Activated CD4-positive, alpha-beta T cell treated with anti-CD3 and anti-CD28 coated beads for 36 hours (primary cell): ENCODE data around the gene LDB3. TPM values are rescaled to one million over a fixed set of nuclear protein-coding genes. Genes with fewer than 3 reads are reported as not detected.

Experiments used
- ATAC-seq: fragments of 200-7000 bp; cut with Tn5 transposase; one replicate; pipeline ENCODE4 v1.10.0; 2021; ENCODE audit warnings: mild to moderate bottlenecking, moderate library complexity
- CTCF ChIA-PET: fragments of 350-600 bp; sonication (Branson Sonifier 250); formaldehyde crosslinking; loops from one replicate; lab custom pipeline; 2021; ENCODE audit warnings: antibody characterized with exemption; lab: Charles Lee
- POLR2A ChIA-PET: fragments of 350-600 bp; sonication (Branson Sonifier 250); formaldehyde crosslinking; loops from one replicate; lab custom pipeline; 2021; ENCODE audit warnings: antibody characterized with exemption, inconsistent platforms; lab: Charles Lee
- DNase-seq: peaks from one replicate; pipeline ENCODE4 v3.0.0-alpha.2; 2020
- H3K27ac Mint-ChIP-seq: one replicate; pipeline ENCODE4 v1.8.0; 2021; ENCODE audit warnings: mixed read lengths
- H3K27me3 Mint-ChIP-seq: one replicate; pipeline ENCODE4 v1.8.0; 2021; ENCODE audit warnings: mixed read lengths
- H3K36me3 Mint-ChIP-seq: one replicate; pipeline ENCODE4 v1.8.0; 2021; ENCODE audit warnings: low read depth, mixed read lengths
- H3K4me1 Mint-ChIP-seq: one replicate; pipeline ENCODE4 v1.8.0; 2021; ENCODE audit warnings: mixed read lengths
- H3K4me3 Mint-ChIP-seq: one replicate; pipeline ENCODE4 v1.8.0; 2021; ENCODE audit warnings: mild to moderate bottlenecking, moderate library complexity, mixed read lengths
- H3K9me3 Mint-ChIP-seq: one replicate; pipeline ENCODE4 v1.8.0; 2021; ENCODE audit warnings: low read depth, mixed read lengths
- intact Hi-C, 2 experiments: fragments of 100-400 bp; cut with DNase I in 1 of 2; cut with micrococcal nuclease in 1 of 2; formaldehyde crosslinking; loops; one replicate each; pipeline versions ENCODE4 v1.14.2 to v1.15.1; 2022 to 2024; cut with DNase I, micrococcal nuclease
- total RNA-seq, 2 experiments: library from RNA; stranded (reverse); gene quantifications; one replicate each; pipeline ENCODE4 v1.2.3, GENCODE V29; 2021

Gene LDB3
- total RNA-seq, 2 experiments from 2014 or later, result 0.05 to 0.09 TPM

- DNase-seq (no peak), ATAC-seq (no peak)
- H3K9me3 Mint-ChIP-seq, result no peaks in the 10 kb centered on the region
- ChIA-PET POLR2A (no interaction called here), CTCF (interaction anchor here (0.7 kb wide), 1 partner anchor 36 kb away, joined by 5 read pairs; no protein-coding TSS in a partner anchor)
- H3K4me3 Mint-ChIP-seq, result no peak overlapping the region
- no peaks in the 10 kb centered on the region for H3K27me3 Mint-ChIP-seq
- no peaks in the 10 kb centered on the region for H3K36me3 Mint-ChIP-seq
- intact Hi-C loops, result no loop called here
- no peak overlapping the region for H3K27ac Mint-ChIP-seq
- no peaks in the 10 kb centered on the region for H3K4me1 Mint-ChIP-seq
Observed at GRCh38 chr10:86667421-86668181, 710 bp upstream of the LDB3 start.

GRCh38 chr10:86670290-86670811, 2.0 kb downstream of the LDB3 start:
- Mint-ChIP-seq H3K27ac (no peak overlapping the region), H3K4me1 (no peaks in the 10 kb centered on the region), H3K9me3 (no peaks in the 10 kb centered on the region), H3K4me3 (no peak overlapping the region), H3K27me3 (no peaks in the 10 kb centered on the region), H3K36me3 (no peaks in the 10 kb centered on the region)
- no peak for ATAC-seq
- ChIA-PET POLR2A (no interaction called here), CTCF (no interaction called here)
- DNase-seq, result no peak
- intact Hi-C loops, result no loop called here

- Mint-ChIP-seq H3K4me3 (no peak overlapping the region), H3K27ac (no peak overlapping the region), H3K4me1 (no peaks in the 10 kb centered on the region), H3K36me3 (no peaks in the 10 kb centered on the region), H3K9me3 (no peaks in the 10 kb centered on the region), H3K27me3 (no peaks in the 10 kb centered on the region)
- ChIA-PET POLR2A (no interaction called here), CTCF (no interaction called here)
- no peak for ATAC-seq
- DNase-seq, result no peak
- intact Hi-C loops, result no loop called here
Observed at GRCh38 chr10:86670876-86671275, 2.6 kb downstream of the LDB3 start.

- Mint-ChIP-seq H3K4me1 (no peaks in the 10 kb centered on the region), H3K9me3 (no peaks in the 10 kb centered on the region), H3K27ac (no peak overlapping the region), H3K36me3 (no peaks in the 10 kb centered on the region), H3K4me3 (no peak overlapping the region), H3K27me3 (no peaks in the 10 kb centered on the region)
- ATAC-seq (no peak), DNase-seq (no peak)
- CTCF ChIA-PET, result no interaction called here
- POLR2A ChIA-PET, result no interaction called here
- intact Hi-C loops, result no loop called here
Observed at GRCh38 chr10:86671419-86671818, 3.1 kb downstream of the LDB3 start.

GRCh38 chr10:86671985-86672710, 3.8 kb downstream of the LDB3 start:
- no peak for DNase-seq
- Mint-ChIP-seq H3K36me3 (no peaks in the 10 kb centered on the region), H3K4me1 (no peaks in the 10 kb centered on the region), H3K27me3 (no peaks in the 10 kb centered on the region), H3K4me3 (no peak overlapping the region), H3K27ac (no peak overlapping the region), H3K9me3 (no peaks in the 10 kb centered on the region)
- intact Hi-C loops, result no loop called here
- CTCF ChIA-PET, result interaction anchor here (0.6 to 0.9 kb wide), 2 partner anchors 24 to 234 kb away, joined by 3 to 4 read pairs; no protein-coding TSS in a partner anchor
- POLR2A ChIA-PET, result no interaction called here
- no peak for ATAC-seq

GRCh38 chr10:86673216-86673826, 5.0 kb downstream of the LDB3 start:
- DNase-seq, result no peak
- Mint-ChIP-seq H3K4me3 (no peak overlapping the region), H3K27ac (no peak overlapping the region), H3K9me3 (no peaks in the 10 kb centered on the region), H3K4me1 (no peaks in the 10 kb centered on the region), H3K27me3 (no peaks in the 10 kb centered on the region), H3K36me3 (no peaks in the 10 kb centered on the region)
- ChIA-PET CTCF (interaction anchor here (0.9 kb wide), 1 partner anchor 23 kb away, joined by 4 read pairs; no protein-coding TSS in a partner anchor), POLR2A (no interaction called here)
- ATAC-seq, result no peak
- intact Hi-C loops, result no loop called here

GRCh38 chr10:86673827-86674581, 5.7 kb downstream of the LDB3 start:
- Mint-ChIP-seq H3K4me3 (no peak overlapping the region), H3K36me3 (no peaks in the 10 kb centered on the region), H3K9me3 (no peaks in the 10 kb centered on the region), H3K27ac (no peak overlapping the region), H3K27me3 (no peaks in the 10 kb centered on the region), H3K4me1 (no peaks in the 10 kb centered on the region)
- intact Hi-C loops, result no loop called here
- DNase-seq, result no peak
- ChIA-PET POLR2A (no interaction called here), CTCF (interaction anchor here (0.8 kb wide), 1 partner anchor 10 kb away, joined by 3 read pairs; no protein-coding TSS in a partner anchor)
- no peak for ATAC-seq

GRCh38 chr10:86674912-86675311, 6.6 kb downstream of the LDB3 start:
- Mint-ChIP-seq H3K27ac (no peak overlapping the region), H3K9me3 (no peaks in the 10 kb centered on the region), H3K27me3 (no peaks in the 10 kb centered on the region), H3K4me3 (no peak overlapping the region), H3K4me1 (no peaks in the 10 kb centered on the region), H3K36me3 (no peaks in the 10 kb centered on the region)
- no peak for ATAC-seq
- ChIA-PET CTCF (interaction anchor here (0.8 kb wide), 1 partner anchor 9 kb away, joined by 3 read pairs; no protein-coding TSS in a partner anchor), POLR2A (no interaction called here)
- intact Hi-C loops, result no loop called here
- no peak for DNase-seq

GRCh38 chr10:86677374-86677773, 9.1 kb downstream of the LDB3 start:
- CTCF ChIA-PET, result interaction anchor here (0.5 kb wide), 1 partner anchor 11 kb away, joined by 3 read pairs; no protein-coding TSS in a partner anchor
- H3K36me3 Mint-ChIP-seq, result no peaks in the 10 kb centered on the region

GRCh38 chr10:86678999-86679792, 10.9 kb downstream of the LDB3 start:
- POLR2A ChIA-PET, result no interaction called here
- CTCF ChIA-PET, result interaction anchor here (0.6 to 1.3 kb wide), 3 partner anchors 10 to 164 kb away, joined by 3 to 4 read pairs (median 3); no protein-coding TSS in a partner anchor

More at GRCh38 chr10:86677374-86677773, 9.1 kb downstream of the LDB3 start:
- Mint-ChIP-seq H3K4me3 (no peak overlapping the region), H3K4me1 (no peaks in the 10 kb centered on the region), H3K9me3 (no peaks in the 10 kb centered on the region), H3K27me3 (no peaks in the 10 kb centered on the region), H3K27ac (no peak overlapping the region)
- DNase-seq (no peak), ATAC-seq (no peak)
- intact Hi-C loops, result no loop called here
- POLR2A ChIA-PET, result no interaction called here

More at GRCh38 chr10:86678999-86679792, 10.9 kb downstream of the LDB3 start:
- no peak for ATAC-seq
- H3K27me3 Mint-ChIP-seq, result no peaks in the 10 kb centered on the region
- no peaks in the 10 kb centered on the region for H3K36me3 Mint-ChIP-seq
- H3K4me1 Mint-ChIP-seq, result no peaks in the 10 kb centered on the region
- no peaks in the 10 kb centered on the region for H3K9me3 Mint-ChIP-seq
- no peak overlapping the region for H3K4me3 Mint-ChIP-seq
- H3K27ac Mint-ChIP-seq, result no peak overlapping the region
- DNase-seq, result no peak
- intact Hi-C loops, result no loop called here
